ENCODE measurements around the gene ALKBH5.

ALKBH5 gene

GRCh38 chr17:18250259-18250658 lies 66.6 kb downstream of the ALKBH5 start:
- no peak overlapping the region for H3K4me3 ChIP-seq (ENCODE audit: control insufficient read depth, low read depth, low read length)
- DNase-seq (ENCODE audit: low read depth) = no peak
- TF ChIP-seq, protein P1, sequence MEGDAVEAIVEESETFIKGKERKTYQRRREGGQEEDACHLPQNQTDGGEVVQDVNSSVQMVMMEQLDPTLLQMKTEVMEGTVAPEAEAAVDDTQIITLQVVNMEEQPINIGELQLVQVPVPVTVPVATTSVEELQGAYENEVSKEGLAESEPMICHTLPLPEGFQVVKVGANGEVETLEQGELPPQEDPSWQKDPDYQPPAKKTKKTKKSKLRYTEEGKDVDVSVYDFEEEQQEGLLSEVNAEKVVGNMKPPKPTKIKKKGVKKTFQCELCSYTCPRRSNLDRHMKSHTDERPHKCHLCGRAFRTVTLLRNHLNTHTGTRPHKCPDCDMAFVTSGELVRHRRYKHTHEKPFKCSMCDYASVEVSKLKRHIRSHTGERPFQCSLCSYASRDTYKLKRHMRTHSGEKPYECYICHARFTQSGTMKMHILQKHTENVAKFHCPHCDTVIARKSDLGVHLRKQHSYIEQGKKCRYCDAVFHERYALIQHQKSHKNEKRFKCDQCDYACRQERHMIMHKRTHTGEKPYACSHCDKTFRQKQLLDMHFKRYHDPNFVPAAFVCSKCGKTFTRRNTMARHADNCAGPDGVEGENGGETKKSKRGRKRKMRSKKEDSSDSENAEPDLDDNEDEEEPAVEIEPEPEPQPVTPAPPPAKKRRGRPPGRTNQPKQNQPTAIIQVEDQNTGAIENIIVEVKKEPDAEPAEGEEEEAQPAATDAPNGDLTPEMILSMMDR (IDR thresholded peaks at IDR 0.05; ENCODE audit: control insufficient read depth, insufficient read depth, low read depth, low read length, missing control alignments) = no peak

- no peak for DNase-seq (ENCODE audit: low read depth)
- TF ChIP-seq, protein P1 (IDR thresholded peaks at IDR 0.05; ENCODE audit: control insufficient read depth, insufficient read depth, low read depth, low read length, missing control alignments) = no peak
- no peak overlapping the region for H3K4me3 ChIP-seq (ENCODE audit: control insufficient read depth, low read depth, low read length)
Observed at GRCh38 chr17:18250708-18251107, 67.1 kb downstream of the ALKBH5 start.

DNA sequence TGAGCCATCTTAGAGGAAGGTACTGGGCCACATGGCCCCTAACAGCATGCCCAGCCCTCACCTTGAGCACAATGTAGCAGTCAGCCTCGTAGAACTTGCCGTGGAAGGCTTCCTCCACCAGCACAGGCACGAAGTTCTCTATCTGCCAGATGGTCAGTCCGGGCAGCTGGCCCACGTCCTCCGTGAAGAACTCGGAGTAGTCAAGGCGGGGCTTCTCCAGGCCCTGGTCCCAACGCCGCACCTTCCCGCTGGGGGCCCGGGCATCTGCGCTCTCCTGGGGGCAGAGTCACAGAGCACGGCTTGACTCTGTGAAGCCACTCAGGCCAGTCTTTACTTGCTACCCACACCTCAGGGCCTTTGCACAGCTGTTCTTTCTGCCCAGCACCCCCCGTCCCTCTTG lies 67.6 kb downstream of the ALKBH5 start:
- no peak overlapping the region for H3K4me3 ChIP-seq (ENCODE audit: control insufficient read depth, low read depth, low read length)
- no peak for DNase-seq (ENCODE audit: low read depth)
- TF ChIP-seq, protein P1 (IDR thresholded peaks at IDR 0.05; ENCODE audit: control insufficient read depth, insufficient read depth, low read depth, low read length, missing control alignments) = no peak

GRCh38 chr17:18252160-18252559 lies 68.5 kb downstream of the ALKBH5 start:
- DNase-seq (ENCODE audit: low read depth) = no peak
- TF ChIP-seq, protein P1 (IDR thresholded peaks at IDR 0.05; ENCODE audit: control insufficient read depth, insufficient read depth, low read depth, low read length, missing control alignments) = no peak
- no peak overlapping the region for H3K4me3 ChIP-seq (ENCODE audit: control insufficient read depth, low read depth, low read length)

DNA sequence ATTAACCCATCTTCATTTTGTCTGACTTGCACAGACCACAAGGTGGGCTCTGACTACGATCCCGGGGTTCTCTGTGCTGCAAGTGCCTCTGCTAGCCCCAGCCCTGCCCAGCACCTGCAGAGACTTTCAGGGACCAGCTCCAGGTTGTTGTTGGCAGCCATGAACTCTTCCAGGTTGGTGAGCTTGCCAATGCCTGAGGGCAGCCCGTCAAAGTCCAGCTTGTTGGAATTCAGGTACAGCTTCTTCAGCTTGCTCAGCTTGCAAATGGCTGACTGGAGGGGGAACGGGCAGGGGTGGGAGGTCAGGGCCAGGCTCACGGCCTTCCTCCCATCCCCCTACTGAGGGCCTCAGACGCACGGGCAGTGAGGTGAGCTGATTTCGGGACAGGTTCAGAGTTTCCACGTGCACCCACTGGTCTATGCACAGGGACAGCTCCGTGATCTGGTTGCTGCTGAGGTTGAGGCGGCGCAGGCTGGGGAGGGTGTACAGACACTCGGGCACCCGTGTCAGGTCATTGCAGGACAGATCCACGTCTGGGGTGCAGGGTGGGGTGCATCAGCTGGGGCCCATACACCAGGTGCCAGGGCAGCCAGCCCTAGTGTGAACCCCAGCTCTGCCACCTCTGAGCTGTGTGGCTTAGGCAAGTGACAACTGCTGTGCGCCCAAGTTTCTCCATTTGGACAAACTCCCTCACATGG lies 69.7 kb downstream of the ALKBH5 start:
- no peak overlapping the region for H3K4me3 ChIP-seq (ENCODE audit: control insufficient read depth, low read depth, low read length)
- TF ChIP-seq, protein P1 (IDR thresholded peaks at IDR 0.05; ENCODE audit: control insufficient read depth, insufficient read depth, low read depth, low read length, missing control alignments) = no peak
- no peak for DNase-seq (ENCODE audit: low read depth)

- DNase-seq (ENCODE audit: low read depth) = no peak
- TF ChIP-seq, protein P1 (IDR thresholded peaks at IDR 0.05; ENCODE audit: control insufficient read depth, insufficient read depth, low read depth, low read length, missing control alignments) = no peak
- no peak overlapping the region for H3K4me3 ChIP-seq (ENCODE audit: control insufficient read depth, low read depth, low read length)
Observed at GRCh38 chr17:18253947-18254821, 70.6 kb downstream of the ALKBH5 start.
